Mesangial cell (primary cell): Measurements from ENCODE around the gene SYNJ1. TPM values are rescaled to one million over a fixed set of nuclear protein-coding genes. Genes with fewer than 3 reads are reported as not detected.

Experiments used
- total RNA-seq: library from RNA; depleted of rRNA; stranded (reverse); fragments of >200 nt; gene quantifications from 2 replicates; pipeline ENCODE4 v1.2.3, GENCODE V29; 2015

The SYNJ1 gene, protein sequence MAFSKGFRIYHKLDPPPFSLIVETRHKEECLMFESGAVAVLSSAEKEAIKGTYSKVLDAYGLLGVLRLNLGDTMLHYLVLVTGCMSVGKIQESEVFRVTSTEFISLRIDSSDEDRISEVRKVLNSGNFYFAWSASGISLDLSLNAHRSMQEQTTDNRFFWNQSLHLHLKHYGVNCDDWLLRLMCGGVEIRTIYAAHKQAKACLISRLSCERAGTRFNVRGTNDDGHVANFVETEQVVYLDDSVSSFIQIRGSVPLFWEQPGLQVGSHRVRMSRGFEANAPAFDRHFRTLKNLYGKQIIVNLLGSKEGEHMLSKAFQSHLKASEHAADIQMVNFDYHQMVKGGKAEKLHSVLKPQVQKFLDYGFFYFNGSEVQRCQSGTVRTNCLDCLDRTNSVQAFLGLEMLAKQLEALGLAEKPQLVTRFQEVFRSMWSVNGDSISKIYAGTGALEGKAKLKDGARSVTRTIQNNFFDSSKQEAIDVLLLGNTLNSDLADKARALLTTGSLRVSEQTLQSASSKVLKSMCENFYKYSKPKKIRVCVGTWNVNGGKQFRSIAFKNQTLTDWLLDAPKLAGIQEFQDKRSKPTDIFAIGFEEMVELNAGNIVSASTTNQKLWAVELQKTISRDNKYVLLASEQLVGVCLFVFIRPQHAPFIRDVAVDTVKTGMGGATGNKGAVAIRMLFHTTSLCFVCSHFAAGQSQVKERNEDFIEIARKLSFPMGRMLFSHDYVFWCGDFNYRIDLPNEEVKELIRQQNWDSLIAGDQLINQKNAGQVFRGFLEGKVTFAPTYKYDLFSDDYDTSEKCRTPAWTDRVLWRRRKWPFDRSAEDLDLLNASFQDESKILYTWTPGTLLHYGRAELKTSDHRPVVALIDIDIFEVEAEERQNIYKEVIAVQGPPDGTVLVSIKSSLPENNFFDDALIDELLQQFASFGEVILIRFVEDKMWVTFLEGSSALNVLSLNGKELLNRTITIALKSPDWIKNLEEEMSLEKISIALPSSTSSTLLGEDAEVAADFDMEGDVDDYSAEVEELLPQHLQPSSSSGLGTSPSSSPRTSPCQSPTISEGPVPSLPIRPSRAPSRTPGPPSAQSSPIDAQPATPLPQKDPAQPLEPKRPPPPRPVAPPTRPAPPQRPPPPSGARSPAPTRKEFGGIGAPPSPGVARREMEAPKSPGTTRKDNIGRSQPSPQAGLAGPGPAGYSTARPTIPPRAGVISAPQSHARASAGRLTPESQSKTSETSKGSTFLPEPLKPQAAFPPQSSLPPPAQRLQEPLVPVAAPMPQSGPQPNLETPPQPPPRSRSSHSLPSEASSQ (N-terminal part only)
- 2.8 and 4.4 TPM in 2 replicates for total RNA-seq

GRCh38 chr21:32727687-32728455 lies at the start of gene SYNJ1:
Gene SYNJ1, minus strand, starts transcription at chr21:32728013. Its CDS starts 1,118 bp downstream, at chr21:32726895.

DNA sequence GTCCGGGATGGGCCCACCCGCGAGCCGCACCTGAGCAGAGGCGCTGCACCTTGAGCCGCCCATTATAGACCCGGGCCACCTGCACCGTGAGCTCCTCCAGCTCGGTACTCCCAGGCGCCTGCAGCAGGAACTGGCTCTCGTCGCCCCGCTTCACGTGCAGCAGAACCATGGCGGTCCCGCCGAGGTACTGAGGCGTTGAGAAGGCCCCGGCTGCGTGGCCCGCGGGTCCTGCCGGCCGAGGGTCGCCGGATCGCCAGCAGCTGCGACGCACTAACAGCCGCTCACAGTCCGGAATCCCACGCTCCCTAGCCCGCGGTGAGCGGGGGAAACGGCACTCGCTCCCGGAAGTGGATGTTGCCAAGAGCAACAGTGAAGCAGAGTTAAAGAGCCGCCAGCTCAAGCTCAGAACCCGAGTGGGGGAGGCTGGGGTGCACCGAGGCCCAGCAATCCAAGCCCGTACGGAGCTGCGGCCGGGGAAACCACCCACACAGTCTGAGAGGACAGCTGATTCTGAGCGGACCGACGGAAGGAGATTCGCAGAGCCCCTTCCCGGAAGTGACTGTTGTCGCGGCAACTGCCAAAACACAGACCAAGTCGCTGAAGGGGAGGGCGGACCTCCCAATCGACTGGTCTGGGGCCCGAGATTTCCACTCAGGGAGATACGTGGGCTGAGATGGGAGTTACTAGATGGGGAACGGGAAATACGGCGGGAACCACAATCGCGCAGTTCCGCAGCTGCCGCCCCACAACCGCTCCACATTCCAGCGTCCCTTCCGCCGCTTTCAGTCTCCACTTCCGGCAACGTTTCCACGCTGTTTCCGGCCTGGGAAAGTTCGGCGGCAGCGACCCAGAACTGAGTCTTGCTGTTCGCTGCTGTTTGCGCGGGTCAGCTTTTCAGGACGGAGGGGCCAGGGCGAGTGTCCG lies 115.5 kb downstream of the SYNJ1 start, which contains the start of gene CFAP298:
Gene CFAP298 (minus strand): TSS at position 303 of the 924 bp plus-strand sequence. CDS start 134 bp downstream, at position 169.

DNA sequence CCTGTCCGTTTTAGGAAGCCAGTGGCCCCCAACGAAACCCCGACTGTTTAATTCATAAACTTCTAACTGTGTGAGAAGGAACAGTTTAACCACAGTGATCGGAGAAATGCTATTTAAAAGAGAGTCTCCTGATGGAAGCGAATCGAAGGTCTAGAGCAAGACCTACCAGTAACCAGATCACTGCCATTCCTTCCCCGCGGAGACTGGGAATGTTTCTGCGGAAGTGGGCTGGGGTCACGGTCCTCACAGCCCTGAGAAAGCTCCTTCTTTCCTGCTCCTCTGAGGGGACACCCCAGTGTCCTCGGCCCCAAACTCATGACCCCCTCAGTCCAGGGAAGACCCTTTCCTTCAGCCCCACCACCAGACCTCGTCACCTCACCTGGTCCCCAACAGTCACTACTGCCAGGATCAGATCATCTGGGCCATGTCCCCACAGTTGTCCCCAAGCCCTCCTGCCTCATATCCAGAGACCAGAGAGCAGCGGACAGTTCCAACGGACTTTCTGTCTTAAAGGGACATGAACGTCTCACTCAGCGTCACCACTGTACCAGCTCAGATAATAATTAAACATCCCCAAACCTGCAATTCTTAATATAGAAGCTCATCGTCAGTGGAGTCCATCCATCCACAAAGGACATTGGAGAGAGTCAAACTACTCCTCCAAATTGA lies 142.6 kb downstream of the SYNJ1 start, which contains the start of gene TCP10L:
Gene TCP10L (minus strand): TSS at position 482 of the 669 bp plus-strand sequence. CDS start 1,219 bp downstream, outside the sequence.

Other genes with a start within 250 kb of the SYNJ1 start
- under 0.01 TPM in 1 of 2 replicates, not detected in the other for gene TCP10L, start 142.5 kb downstream of the SYNJ1 start, total RNA-seq
- gene CFAP298, start 115.6 kb downstream of the SYNJ1 start, total RNA-seq = 28.9 and 31.0 TPM in 2 replicates
- gene PAXBP1, start 43.7 kb upstream of the SYNJ1 start, total RNA-seq = 7.7 and 8.2 TPM in 2 replicates